HepG2 (cell line): ENCODE measurements around the gene SYNDIG1.

Source experiments
- BRCA1 ChIP-seq: sonication (generic); formaldehyde crosslinking; IDR thresholded peaks from 2 replicates; pipeline ENCODE4 v1.4.0; 2020; ENCODE audit warnings: missing genetic modification reagents
- CTCF ChIP-seq: sonication (generic); formaldehyde crosslinking; IDR thresholded peaks from 2 replicates; pipeline ENCODE4 v1.5.0; 2020; ENCODE audit warnings: mild to moderate bottlenecking, missing genetic modification reagents, moderate library complexity
- IRF1 ChIP-seq: sonication (generic); formaldehyde crosslinking; IDR thresholded peaks from 2 replicates; pipeline ENCODE4 v1.4.0; 2020; ENCODE audit warnings: low read depth, mild to moderate bottlenecking, missing genetic modification reagents
- JUNB ChIP-seq: sonication (generic); formaldehyde crosslinking; IDR thresholded peaks from 2 replicates; pipeline ENCODE4 v1.8.0; 2022; ENCODE audit warnings: missing genetic modification reagents, mild to moderate bottlenecking, borderline replicate concordance
- MAFK ChIP-seq, 2 experiments: IDR thresholded peaks in 1 of 2; conservative IDR thresholded peaks in 1 of 2; 2 replicates each; pipeline ENCODE4 v1.6.1; 2011; ENCODE audit warnings: improper control_type of control experiment in 2 of 2, low read length in 2 of 2
- MAX ChIP-seq: IDR thresholded peaks from 2 replicates; pipeline ENCODE4 v1.6.1; 2012; ENCODE audit warnings: inconsistent platforms
- POLR2A ChIP-seq, 2 experiments: IDR thresholded peaks; 2 replicates each; pipeline ENCODE4 v1.6.1; 2011; ENCODE audit warnings: low read depth in 2 of 2, low read length in 2 of 2, mild to moderate bottlenecking in 1 of 2, moderate library complexity in 1 of 2; ENCODE audit not compliant: insufficient read depth in 1 of 2
- SALL2 ChIP-seq: sonication (generic); formaldehyde crosslinking; IDR thresholded peaks from 2 replicates; pipeline ENCODE4 v1.8.1; 2023; ENCODE audit warnings: mild to moderate bottlenecking, missing genetic modification reagents, inconsistent platforms
- SNAPC5 ChIP-seq: sonication (generic); formaldehyde crosslinking; IDR thresholded peaks from 2 replicates; pipeline ENCODE4 v1.8.1; 2023; ENCODE audit warnings: mild to moderate bottlenecking, missing genetic modification reagents, borderline replicate concordance
- YY1 ChIP-seq: IDR thresholded peaks from 2 replicates; pipeline ENCODE4 v1.6.1; 2011; ENCODE audit warnings: low read length, low read depth, moderate library complexity, mild to moderate bottlenecking; ENCODE audit not compliant: insufficient read depth, insufficient replicate concordance
- ZBTB33 ChIP-seq: sonication (generic); formaldehyde crosslinking; IDR thresholded peaks from 2 replicates; pipeline ENCODE4 v1.4.0; 2020; ENCODE audit warnings: missing genetic modification reagents
- ZNF451 ChIP-seq: sonication (generic); formaldehyde crosslinking; IDR thresholded peaks from 2 replicates; pipeline ENCODE4 v1.5.0; 2020; ENCODE audit warnings: mild to moderate bottlenecking, missing genetic modification reagents

GRCh38 chr20:24499472-24499871, 30.0 kb downstream of the SYNDIG1 start:
- TF ChIP-seq IRF1, result no peak
- TF ChIP-seq SALL2 (CRISPR knock-in tag), result no peak
- no peak for TF ChIP-seq ZBTB33 (CRISPR knock-in tag)
- TF ChIP-seq JUNB, result no peak
- no peak for TF ChIP-seq YY1
- TF ChIP-seq POLR2A (IDR thresholded peaks at IDR 0.05; ENCODE audit: insufficient read depth in 1 of 2, low read depth in 2 of 2, low read length in 2 of 2), result no peak
- TF ChIP-seq CTCF (CRISPR knock-in tag), result no peak
- no peak for TF ChIP-seq ZNF451 (CRISPR knock-in tag)
- TF ChIP-seq MAX, result no peak
- no peak for TF ChIP-seq SNAPC5 (CRISPR knock-in tag)
- no peak for TF ChIP-seq MAFK (conservative IDR thresholded peaks at IDR 0.05 in 1 of 2, IDR thresholded peaks at IDR 0.05 in 1 of 2; ENCODE audit: low read length in 2 of 2)
- TF ChIP-seq BRCA1, result no peak
